Sigmoid colon (tissue), 7 donors: ENCODE results near the gene IL16. TPM values are rescaled to one million over a fixed set of nuclear protein-coding genes. Genes with fewer than 3 reads are reported as not detected.
"Not testable (repeated sequence)": the region's sequence is repeated elsewhere in the genome, so short reads cannot be mapped to it uniquely, and the experiment has no call there.

Experiments
- DNase-seq: peaks from one replicate; pipeline ENCODE4 v3.0.0-alpha.2; 2019
- H3K27ac ChIP-seq, 4 donors: fragments of 200-600 bp; sonication (generic); one replicate each; pipeline ENCODE4 v1.5.1; 2016 to 2019; ENCODE audit warnings: mild to moderate bottlenecking in 1 of 4
- H3K27me3 ChIP-seq, 3 donors: fragments of 200-600 bp; sonication (generic); one replicate each; pipeline ENCODE4 v1.5.1; 2019; ENCODE audit warnings: mild to moderate bottlenecking in 1 of 3
- H3K36me3 ChIP-seq, 4 donors: fragments of 200-600 bp; sonication (generic); one replicate each; pipeline ENCODE4 v1.5.1; 2016 to 2019
- H3K4me1 ChIP-seq, 4 donors: fragments of 200-600 bp; sonication (generic); one replicate each; pipeline ENCODE4 v1.5.1; 2017 to 2019
- H3K4me3 ChIP-seq, 4 donors: fragments of 200-600 bp; sonication (generic); one replicate each; pipeline ENCODE4 v1.5.1; 2017 to 2019; ENCODE audit warnings: mild to moderate bottlenecking in 2 of 4, moderate library complexity in 1 of 4
- H3K9me3 ChIP-seq, 4 donors: fragments of 200-600 bp in 3 of 4; sonication (generic) in 3 of 4; one replicate each; pipeline versions ENCODE4 v1.5.1 to v1.6.1; 2013 to 2019
- CTCF ChIP-seq, 4 experiments: fragments of 450-650 bp in 3 of 4; fragments of 200-600 bp in 1 of 4; IDR thresholded peaks; one replicate each; pipeline ENCODE4 v1.5.1; 2016 to 2019; ENCODE audit warnings: antibody characterized with exemption in 4 of 4, mild to moderate bottlenecking in 3 of 4, moderate library complexity in 2 of 4
- EP300 ChIP-seq, 4 donors: sonication (generic); formaldehyde crosslinking; IDR thresholded peaks; one replicate each; pipeline ENCODE4 v1.6.1; 2017; ENCODE audit warnings: antibody characterized with exemption in 4 of 4
- POLR2A ChIP-seq, 2 donors: fragments of 450-650 bp; IDR thresholded peaks; one replicate each; pipeline ENCODE4 v1.6.1; 2016; ENCODE audit warnings: antibody characterized with exemption in 2 of 2, mild to moderate bottlenecking in 2 of 2, moderate library complexity in 2 of 2
- POLR2AphosphoS5 ChIP-seq, 4 donors: sonication (generic); formaldehyde crosslinking; IDR thresholded peaks; one replicate each; pipeline ENCODE4 v1.6.1; 2017; ENCODE audit warnings: antibody characterized with exemption in 4 of 4
- WGBS, 2 donors: extraction: QIAGEN DNeasy Blood & Tissue Kit; methylation state at CpG; one replicate each; pipeline ENCODE4 v1.1.7; 2013; 5-methylcytosine and 5-hydroxymethylcytosine counted together
- intact Hi-C: fragments of 100-400 bp; cut with DNase I; formaldehyde crosslinking; loops from one replicate; pipeline ENCODE4 v1.15.1; 2023
- polyA plus RNA-seq, 3 donors: library from polyadenylated mRNA; stranded (reverse); fragments of 200-250 nt; gene quantifications; one replicate each; pipeline ENCODE4 v1.2.3, GENCODE V29; 2013
- total RNA-seq, 4 donors: library from RNA; depleted of rRNA; stranded (reverse); fragments of >200 nt; gene quantifications; one replicate each; pipeline ENCODE4 v1.1.0, GENCODE V29; 2016
- donor health status: healthy with polysubstance abuse.
- donor health status: Bipolar disorder and iron deficiency.
- donor health status: healthy.

IL16 gene
- total and polyA plus RNA-seq, 7 donors = 3.0 to 52.8 (median 8.9) TPM

- Histone ChIP-seq H3K4me1 (no peaks in the 10 kb centered on the region), H3K9me3 (no peaks in the 10 kb centered on the region), H3K4me3 (no peak overlapping the region), H3K27me3 (no peaks in the 10 kb centered on the region), H3K36me3 (no peaks in the 10 kb centered on the region), H3K27ac (no peak overlapping the region)
- intact Hi-C loops = no loop called here
- TF ChIP-seq CTCF (IDR thresholded peaks at IDR 0.05) (no peak), POLR2AphosphoS5 (IDR thresholded peaks at IDR 0.05) (no peak), POLR2A (IDR thresholded peaks at IDR 0.05) (no peak), EP300 (IDR thresholded peaks at IDR 0.05) (no peak)
- WGBS, 2 donors = 89 to 93% methylated on average over 5 of the region's 5 CpGs
- no peak for DNase-seq
Measured at GRCh38 chr15:81330366-81331090, 133.8 kb downstream of the IL16 start.

GRCh38 chr15:81331141-81331540, 134.5 kb downstream of the IL16 start:
- H3K4me1 ChIP-seq, H3K9me3 ChIP-seq, H3K4me3 ChIP-seq, intact Hi-C loops, H3K27me3 ChIP-seq, H3K36me3 ChIP-seq, DNase-seq, H3K27ac ChIP-seq: not testable (repeated sequence)
- 74 to 89% methylated on average over 9 of the region's 9 CpGs for WGBS, 2 donors

- Histone ChIP-seq H3K9me3 (no peaks in the 10 kb centered on the region), H3K27me3 (no peaks in the 10 kb centered on the region), H3K4me3 (no peak overlapping the region), H3K27ac (no peak overlapping the region), H3K36me3 (no peaks in the 10 kb centered on the region), H3K4me1 (no peaks in the 10 kb centered on the region)
- no peak for TF ChIP-seq POLR2AphosphoS5 (IDR thresholded peaks at IDR 0.05)
- no peak for TF ChIP-seq POLR2A (IDR thresholded peaks at IDR 0.05)
- no peak for TF ChIP-seq EP300 (IDR thresholded peaks at IDR 0.05)
- no peak for TF ChIP-seq CTCF (IDR thresholded peaks at IDR 0.05)
- WGBS, 2 donors = 95 to 96% methylated on average over 15 of the region's 15 CpGs
- intact Hi-C loops = no loop called here
- DNase-seq = no peak
Measured at GRCh38 chr15:81331600-81331999, 134.9 kb downstream of the IL16 start.

GRCh38 chr15:81332326-81332725, 135.6 kb downstream of the IL16 start:
- DNase-seq = no peak
- no peak overlapping the region for H3K27ac ChIP-seq
- H3K9me3 ChIP-seq = no peaks in the 10 kb centered on the region
- 96 to 97% methylated on average over 12 of the region's 12 CpGs for WGBS, 2 donors
- intact Hi-C loops = no loop called here
- H3K36me3 ChIP-seq = no peaks in the 10 kb centered on the region
- H3K4me3 ChIP-seq = no peak overlapping the region
- peaks cover 0 to 2% (median 0%) of the 10 kb centered on the region in 4 donors for H3K4me1 ChIP-seq
- TF ChIP-seq EP300 (IDR thresholded peaks at IDR 0.05) = no peak
- TF ChIP-seq POLR2AphosphoS5 (IDR thresholded peaks at IDR 0.05) = no peak
- TF ChIP-seq CTCF (IDR thresholded peaks at IDR 0.05) = no peak
- no peak for TF ChIP-seq POLR2A (IDR thresholded peaks at IDR 0.05)
- no peaks in the 10 kb centered on the region for H3K27me3 ChIP-seq

GRCh38 chr15:81333363-81333762, 136.7 kb downstream of the IL16 start:
- H3K9me3 ChIP-seq = no peaks in the 10 kb centered on the region
- WGBS, 2 donors = 96 to 97% methylated on average over 3 of the region's 3 CpGs
- DNase-seq = no peak
- H3K4me3 ChIP-seq = no peak overlapping the region
- peaks cover 0 to 12% (median 6%) of the 10 kb centered on the region in 4 donors for H3K4me1 ChIP-seq
- H3K27me3 ChIP-seq = no peaks in the 10 kb centered on the region
- no peak overlapping the region for H3K27ac ChIP-seq
- TF ChIP-seq CTCF (IDR thresholded peaks at IDR 0.05) (no peak), EP300 (IDR thresholded peaks at IDR 0.05) (no peak)
- no peaks in the 10 kb centered on the region for H3K36me3 ChIP-seq
- intact Hi-C loops = no loop called here
